HepG2 (cell line): ENCODE results near the gene COMMD10. TPM values are rescaled to one million over a fixed set of nuclear protein-coding genes. Genes with fewer than 3 reads are reported as not detected.

Experiments used
- ATAC-seq: fragments of 200-7000 bp; cut with Tn5 transposase; 3 replicates; pipeline ENCODE4 v1.9.1; 2020; ENCODE audit warnings: mild to moderate bottlenecking, moderate library complexity
- BruUV-seq: library from RNA; stranded (reverse); fragments of 400-500 nt; replicated peaks from 2 replicates; lab custom pipeline; 2021; lab: Mats Ljungman, UMichigan
- CTCF ChIA-PET: fragments of 300-600 bp; formaldehyde crosslinking; extraction: SDS; loops from one replicate; lab custom pipeline; 2021; ENCODE audit warnings: low total read pairs, inconsistent platforms, low intra/inter-chr PET ratio; lab: Yijun Ruan, JAX
- POLR2A ChIA-PET: fragments of 350-600 bp; sonication (Branson Sonifier 250); formaldehyde crosslinking; loops from one replicate; lab custom pipeline; 2020; ENCODE audit warnings: antibody characterized with exemption, inconsistent platforms; lab: Yijun Ruan, JAX
- DNase-seq: peaks from one replicate; pipeline ENCODE4 v3.0.0-alpha.2; 2015; ENCODE audit warnings: low spot score
- FAIRE-seq: peaks from 3 replicates; lab custom pipeline; 2011; peaks lifted over from hg19 to GRCh38; lab: Jason Lieb, UNC
- H2AFZ ChIP-seq: one replicate; pipeline ENCODE4 v1.6.1; 2011; ENCODE audit warnings: low read length, inconsistent platforms
- H3K27ac ChIP-seq: fragments of 300-600 bp; 3 replicates; pipeline ENCODE4 v1.8.0; 2011; ENCODE audit warnings: mixed run types, mild to moderate bottlenecking, mixed read lengths, low read length, inconsistent platforms; ENCODE audit not compliant: insufficient read depth; ENCODE audit errors: extremely low read length
- H3K27me3 ChIP-seq, 2 experiments: fragments of 200-600 bp in 1 of 2; 2 replicates in 1 of 2; 3 replicates in 1 of 2; pipeline versions ENCODE4 v1.6.0 to v1.8.0; 2011; ENCODE audit warnings: low read length in 2 of 2, mild to moderate bottlenecking in 2 of 2, moderate library complexity in 2 of 2, inconsistent platforms in 1 of 2; ENCODE audit not compliant: insufficient read depth in 2 of 2, control insufficient read depth in 1 of 2
- H3K36me3 ChIP-seq, 2 experiments: fragments of 200-600 bp in 1 of 2; replicated peaks in 1 of 2; 2 replicates in 1 of 2; 3 replicates in 1 of 2; pipeline versions ENCODE4 v1.5.1 to v1.8.0; 2011; ENCODE audit warnings: low read length in 2 of 2, inconsistent platforms in 1 of 2; ENCODE audit not compliant: insufficient read depth in 2 of 2, control insufficient read depth in 1 of 2
- H3K4me1 ChIP-seq: 2 replicates; pipeline ENCODE4 v1.5.1; 2012; ENCODE audit warnings: low read length, inconsistent platforms; ENCODE audit not compliant: insufficient read depth
- H3K4me2 ChIP-seq: 2 replicates; pipeline ENCODE4 v1.6.0; 2011; ENCODE audit warnings: low read depth, low read length, inconsistent platforms
- H3K4me3 ChIP-seq, 3 experiments: fragments of 200-600 bp in 1 of 3; sonication (generic), shearing (Covaris generic) in 1 of 3; replicated peaks in 1 of 3; 2 replicates each; pipeline ENCODE4 v1.5.1; 2011 to 2016; ENCODE audit warnings: low read length in 3 of 3, inconsistent platforms in 2 of 3, low read depth in 2 of 3, mild to moderate bottlenecking in 2 of 3, control low read depth in 1 of 3, mixed read lengths in 1 of 3; ENCODE audit not compliant: insufficient read depth in 1 of 3
- H3K79me2 ChIP-seq: one replicate; pipeline ENCODE4 v1.6.1; 2011; ENCODE audit warnings: low read length, inconsistent platforms; ENCODE audit not compliant: insufficient read depth
- H3K9ac ChIP-seq: 2 replicates; pipeline ENCODE4 v1.6.0; 2011; ENCODE audit warnings: mild to moderate bottlenecking, low read depth, low read length, inconsistent platforms; ENCODE audit not compliant: insufficient read depth
- H3K9me3 ChIP-seq: 2 replicates; pipeline ENCODE4 v1.5.1; 2012; ENCODE audit warnings: mild to moderate bottlenecking, low read length
- H4K20me1 ChIP-seq: 2 replicates; pipeline ENCODE4 v1.6.0; 2011; ENCODE audit warnings: inconsistent platforms, mild to moderate bottlenecking, low read length, moderate library complexity; ENCODE audit not compliant: insufficient read depth
- ELF4 ChIP-seq: sonication (generic); formaldehyde crosslinking; IDR thresholded peaks from 2 replicates; pipeline ENCODE4 v1.5.0; 2020; ENCODE audit warnings: missing genetic modification reagents, mild to moderate bottlenecking, moderate library complexity, borderline replicate concordance
- HNF4G ChIP-seq, 2 experiments: sonication (generic) in 1 of 2; formaldehyde crosslinking in 1 of 2; IDR thresholded peaks; 2 replicates each; pipeline versions ENCODE4 v1.4.0 to v1.6.1; 2011 to 2020; ENCODE audit warnings: borderline replicate concordance in 2 of 2, low read depth in 2 of 2, mild to moderate bottlenecking in 2 of 2, low read length in 1 of 2, missing genetic modification reagents in 1 of 2, moderate library complexity in 1 of 2
- KDM6A ChIP-seq: IDR thresholded peaks from 2 replicates; pipeline ENCODE4 v1.6.1; 2016; ENCODE audit warnings: low read depth
- NFKBIZ ChIP-seq: IDR thresholded peaks from 2 replicates; pipeline ENCODE4 v1.6.1; 2018; ENCODE audit warnings: missing genetic modification reagents, missing compliant biosample characterization
- SMAD1 ChIP-seq: sonication (generic); formaldehyde crosslinking; IDR thresholded peaks from 2 replicates; pipeline ENCODE4 v1.4.0; 2020; ENCODE audit warnings: missing genetic modification reagents, low read depth, mild to moderate bottlenecking, borderline replicate concordance
- ZFP90 ChIP-seq: sonication (generic); formaldehyde crosslinking; IDR thresholded peaks from 2 replicates; pipeline ENCODE4 v1.8.0; 2022; ENCODE audit warnings: missing genetic modification reagents, mild to moderate bottlenecking, inconsistent platforms, borderline replicate concordance
- ZMAT3 ChIP-seq: sonication (generic); formaldehyde crosslinking; conservative IDR thresholded peaks from 2 replicates; pipeline ENCODE4 v1.7.0; 2021; ENCODE audit warnings: missing genetic modification reagents
- ZNF562 ChIP-seq: sonication (generic); formaldehyde crosslinking; IDR thresholded peaks from 2 replicates; pipeline ENCODE4 v1.8.0; 2022; ENCODE audit warnings: missing genetic modification reagents, borderline replicate concordance
- ZNF713 ChIP-seq: sonication (generic); formaldehyde crosslinking; IDR thresholded peaks from 2 replicates; pipeline ENCODE4 v1.4.0; 2020; ENCODE audit warnings: mild to moderate bottlenecking, missing genetic modification reagents
- WGBS: methylation state at CpG from one replicate; pipeline ENCODE4 v1.1.6; 2017; ENCODE audit warnings: low lambda C conversion rate; 5-methylcytosine and 5-hydroxymethylcytosine counted together
- in situ Hi-C: cut with HindIII; loops from 2 replicates; pipeline ENCODE4 v1.10.0; 2017; ENCODE audit warnings: low pct_unique_long_range_greater_than_20kb; ENCODE audit not compliant: extremely low pct_ligation_motif_present
- intact Hi-C: fragments of 100-400 bp; cut with micrococcal nuclease; formaldehyde crosslinking; loops from one replicate; pipeline ENCODE4 v1.10.0; 2022; ENCODE audit not compliant: unreplicated experiment
- polyA plus RNA-seq, 8 experiments: library from polyadenylated mRNA; depleted of rRNA in 3 of 8; stranded (reverse) in 7 of 8; unstranded in 1 of 8; fragments of >200 nt; fragmentation: Illumina TruSeq in 4 of 8; extraction: Trizol in 4 of 8; gene quantifications; 2 replicates each; pipeline versions ENCODE4 v1.2.1 to v1.2.3, GENCODE V29; 2011 to 2016; ENCODE audit warnings: low read depth in 4 of 8, missing spikeins in 1 of 8, mixed read lengths in 1 of 8; ENCODE audit not compliant: insufficient read depth in 1 of 8
- total RNA-seq, 5 experiments: library from RNA; depleted of rRNA; stranded (reverse); fragments of >200 nt; fragmentation: Illumina TruSeq; extraction: Trizol; gene quantifications; 2 replicates each; pipeline ENCODE4 v1.2.3, GENCODE V29; 2016; ENCODE audit warnings: low read depth in 1 of 5
- TF ChIP-seq, protein P1 (sequence below): sonication (generic); formaldehyde crosslinking; IDR thresholded peaks from 2 replicates; pipeline ENCODE4 v1.8.1; 2022; ENCODE audit warnings: mild to moderate bottlenecking, missing genetic modification reagents

Gene COMMD10
- total and polyA plus RNA-seq, 2 of the 13 experiments (the other 11 are each of a cell fraction or from before 2014, with no cell fraction given), result 16.9 to 39.3 TPM

DNA sequence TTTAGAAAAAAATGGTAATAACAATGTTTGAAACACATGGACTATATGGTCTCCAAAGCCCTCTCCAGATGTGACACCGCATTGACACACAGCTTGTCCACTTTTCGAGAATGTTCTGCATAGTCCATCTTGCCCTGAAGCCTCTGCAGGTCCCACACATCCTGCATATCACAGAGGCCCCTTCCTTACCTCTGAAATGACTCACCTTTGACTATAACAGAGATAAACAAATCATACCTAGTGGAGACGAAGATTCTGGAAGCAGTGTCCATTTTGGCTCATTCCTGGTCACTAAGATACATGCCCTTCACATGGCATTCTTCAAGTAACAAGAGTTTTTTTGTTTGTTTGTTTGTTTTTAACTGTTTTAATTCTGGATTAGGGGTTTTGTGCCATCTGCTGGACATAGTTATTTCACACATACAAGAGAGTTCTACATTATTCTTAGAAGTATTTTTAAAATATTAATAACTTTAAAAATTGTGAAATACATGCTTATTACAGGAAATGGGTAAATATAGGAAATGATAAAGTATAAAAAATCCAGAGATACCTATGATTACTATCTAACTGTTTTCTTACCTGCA, 47.5 kb upstream of the COMMD10 start (continued):
- TF ChIP-seq NFKBIZ (CRISPR knock-in tag) (no peak), ZNF562 (no peak)

DNA sequence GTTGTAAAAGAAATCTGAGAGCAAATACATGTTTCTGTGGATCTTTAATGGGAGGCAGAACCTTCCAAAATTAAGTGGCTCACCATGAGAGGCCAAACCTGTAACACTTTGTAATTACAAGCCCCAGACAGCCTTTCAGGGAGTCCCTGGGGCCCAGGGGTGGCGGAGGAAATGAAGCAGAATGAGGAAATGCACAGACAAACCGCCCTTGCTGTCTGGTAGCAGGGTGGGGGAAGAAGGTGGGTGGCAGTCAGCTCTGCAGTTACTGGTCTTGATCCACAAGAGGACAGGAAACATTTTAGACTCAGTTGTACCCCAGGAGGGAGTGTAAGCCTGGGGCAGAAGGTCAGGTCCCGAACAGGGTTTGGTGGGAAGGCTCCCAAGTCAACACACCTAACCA, 46.0 kb upstream of the COMMD10 start:
- intact Hi-C loops, result no loop called here
- no TSS peak for BruUV-seq
- FAIRE-seq (no peak), DNase-seq (no peak), ATAC-seq (no peak)
- 7% methylated on average over 3 of the region's 3 CpGs for WGBS
- H3K4me2 ChIP-seq, result no peak overlapping the region
- H3K4me1 ChIP-seq, result no peaks in the 10 kb centered on the region
- TF ChIP-seq ZFP90 (CRISPR knock-in tag) (no peak), ELF4 (CRISPR knock-in tag) (no peak), ZMAT3 (CRISPR knock-in tag) (no peak), SMAD1 (CRISPR knock-in tag) (no peak), ZNF713 (CRISPR knock-in tag) (no peak), HNF4G (IDR thresholded peaks at IDR 0.05; ENCODE audit: borderline replicate concordance, low read depth, low read length) (no peak), HNF4G (CRISPR knock-in tag; IDR thresholded peaks at IDR 0.05; ENCODE audit: borderline replicate concordance, low read depth) (no peak), KDM6A (CRISPR knock-in tag) (no peak)
- TF ChIP-seq, protein P1, sequence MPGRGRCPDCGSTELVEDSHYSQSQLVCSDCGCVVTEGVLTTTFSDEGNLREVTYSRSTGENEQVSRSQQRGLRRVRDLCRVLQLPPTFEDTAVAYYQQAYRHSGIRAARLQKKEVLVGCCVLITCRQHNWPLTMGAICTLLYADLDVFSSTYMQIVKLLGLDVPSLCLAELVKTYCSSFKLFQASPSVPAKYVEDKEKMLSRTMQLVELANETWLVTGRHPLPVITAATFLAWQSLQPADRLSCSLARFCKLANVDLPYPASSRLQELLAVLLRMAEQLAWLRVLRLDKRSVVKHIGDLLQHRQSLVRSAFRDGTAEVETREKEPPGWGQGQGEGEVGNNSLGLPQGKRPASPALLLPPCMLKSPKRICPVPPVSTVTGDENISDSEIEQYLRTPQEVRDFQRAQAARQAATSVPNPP (CRISPR knock-in tag), result no peak
- H3K79me2 ChIP-seq, result no peaks in the 10 kb centered on the region
- no peaks in the 10 kb centered on the region for H3K9me3 ChIP-seq
- H3K27ac ChIP-seq, result no peak overlapping the region
- no peaks in the 10 kb centered on the region for H3K36me3 ChIP-seq
- no peak overlapping the region for H3K9ac ChIP-seq
- no peaks in the 10 kb centered on the region for H4K20me1 ChIP-seq
- POLR2A ChIA-PET, result no interaction called here
- in situ Hi-C loops, result no loop called here
- peaks cover 0 to 8% of the 10 kb centered on the region in 2 experiments; a peak in 3 of 5 replicates for H3K27me3 ChIP-seq
- H2AFZ ChIP-seq, result no peak overlapping the region
- no peak overlapping the region for H3K4me3 ChIP-seq
- CTCF ChIA-PET, result no interaction called here
